Cardiac muscle cell (in vitro differentiated cells and primary cell): ENCODE data around the gene CASP5. TPM values are rescaled to one million over a fixed set of nuclear protein-coding genes. Genes with fewer than 3 reads are reported as not detected.
A peak's percentile ranks its signal among the peaks of the same experiment; 100 is the strongest.

Source experiments
- DNase-seq, 2 donors: peaks; one replicate each; pipeline versions ENCODE4 v3.0.0 to v3.0.0-alpha.2; 2010 to 2017; ENCODE audit warnings: low read depth in 1 of 2, low spot score in 1 of 2
- H3K27ac ChIP-seq: fragments of 200-600 bp; sonication (generic); 2 replicates; pipeline ENCODE4 v1.5.1; 2016
- H3K27me3 ChIP-seq: fragments of 200-600 bp; sonication (generic); 2 replicates; pipeline ENCODE4 v1.6.0; 2016; ENCODE audit warnings: control low read depth
- H3K36me3 ChIP-seq: fragments of 200-600 bp; sonication (generic); 2 replicates; pipeline ENCODE4 v1.5.1; 2016; ENCODE audit warnings: control low read depth
- H3K4me1 ChIP-seq: fragments of 200-600 bp; sonication (generic); 2 replicates; pipeline ENCODE4 v1.8.1; 2017; ENCODE audit warnings: low read depth, mild to moderate bottlenecking, mixed run types
- H3K4me3 ChIP-seq: fragments of 200-600 bp; sonication (generic); 2 replicates; pipeline ENCODE4 v1.5.1; 2016; ENCODE audit warnings: mild to moderate bottlenecking
- H3K9me3 ChIP-seq: fragments of 200-600 bp; sonication (generic); 2 replicates; pipeline ENCODE4 v1.5.1; 2017; ENCODE audit warnings: low read depth, mild to moderate bottlenecking, control low read depth
- CTCF ChIP-seq: IDR thresholded peaks from 2 replicates; pipeline ENCODE4 v1.5.1; 2012; ENCODE audit warnings: low read depth, mild to moderate bottlenecking, low read length
- polyA plus RNA-seq: library from polyadenylated mRNA; unstranded; fragments of >200 nt; fragmentation: Nextera tagmentation; extraction: Ambion mirVana; gene quantifications from 2 replicates; pipeline ENCODE4 v1.2.1, GENCODE V29; 2016
- total RNA-seq: library from RNA; depleted of rRNA; stranded (reverse); fragments of >200 nt; gene quantifications from 2 replicates; pipeline ENCODE4 v1.2.3, GENCODE V29; 2016

Gene CASP5
- total and polyA plus RNA-seq, 2 experiments from 2014 or later = not detected

GRCh38 chr11:104962852-104963251 is 60.1 kb downstream of the CASP5 start:
- H3K36me3 ChIP-seq = no peaks in the 10 kb centered on the region
- H3K9me3 ChIP-seq = no peaks in the 10 kb centered on the region
- TF ChIP-seq CTCF = no peak
- H3K4me1 ChIP-seq = peaks cover under 1% of the 10 kb centered on the region
- no peak for DNase-seq
- no peak overlapping the region for H3K27ac ChIP-seq
- no peak overlapping the region for H3K4me3 ChIP-seq
- H3K27me3 ChIP-seq = no peaks in the 10 kb centered on the region

- Histone ChIP-seq H3K36me3 (no peaks in the 10 kb centered on the region), H3K4me3 (no peak overlapping the region), H3K27me3 (no peaks in the 10 kb centered on the region), H3K27ac (no peak overlapping the region), H3K9me3 (no peaks in the 10 kb centered on the region), H3K4me1 (peaks cover 6% of the 10 kb centered on the region)
- peak in 1 of 2 donors; percentile 56 for DNase-seq
- no peak for TF ChIP-seq CTCF
Observed at GRCh38 chr11:104957280-104957679, 65.7 kb downstream of the CASP5 start.

GRCh38 chr11:104956528-104956927 is 66.4 kb downstream of the CASP5 start:
- peak in 1 of 2 donors; percentile 10 for DNase-seq
- Histone ChIP-seq H3K4me3 (no peak overlapping the region), H3K36me3 (no peaks in the 10 kb centered on the region), H3K9me3 (no peaks in the 10 kb centered on the region), H3K27ac (no peak overlapping the region), H3K4me1 (peaks cover 6% of the 10 kb centered on the region), H3K27me3 (no peaks in the 10 kb centered on the region)
- TF ChIP-seq CTCF = no peak

- Histone ChIP-seq H3K4me1 (no peaks in the 10 kb centered on the region), H3K9me3 (no peaks in the 10 kb centered on the region), H3K36me3 (no peaks in the 10 kb centered on the region), H3K27ac (no peak overlapping the region), H3K4me3 (no peak overlapping the region), H3K27me3 (no peaks in the 10 kb centered on the region)
- peak in 1 of 2 donors; percentile 64 for DNase-seq
- peak; percentile 51 for TF ChIP-seq CTCF
Observed at GRCh38 chr11:104946907-104947306, 76.1 kb downstream of the CASP5 start.

Other genes starting within 250 kb of the CASP5 start
- gene CASP12, start 124.7 kb downstream of the CASP5 start, total RNA-seq = not detected in 2 replicates
- gene CASP12, start 124.7 kb downstream of the CASP5 start, polyA plus RNA-seq = 0.15 TPM in 1 of 2 replicates, not detected in the other
- gene CASP4, start 54.6 kb downstream of the CASP5 start, total RNA-seq = not detected in 2 replicates
- gene CASP4, start 54.6 kb downstream of the CASP5 start, polyA plus RNA-seq = 0.78 TPM in 1 of 2 replicates, not detected in the other
- gene CASP1, start 12.0 kb upstream of the CASP5 start, total RNA-seq = not detected in 2 replicates
- gene CASP1, start 12.0 kb upstream of the CASP5 start, polyA plus RNA-seq = 0.12 TPM in 1 of 2 replicates, not detected in the other
- not detected in 2 replicates for gene CARD16, start 22.2 kb upstream of the CASP5 start, total RNA-seq
- not detected in 2 replicates for gene CARD16, start 22.2 kb upstream of the CASP5 start, polyA plus RNA-seq
- gene CARD18, start 116.6 kb upstream of the CASP5 start, total RNA-seq = not detected in 2 replicates
- gene CARD18, start 116.6 kb upstream of the CASP5 start, polyA plus RNA-seq = 0.50 and 1.1 TPM in 2 replicates